GM12878 (cell line): ENCODE data around the gene DAGLA. TPM values are rescaled to one million over a fixed set of nuclear protein-coding genes. Genes with fewer than 3 reads are reported as not detected.

ENCODE experiments used
- ATAC-seq: fragments of 200-7000 bp; cut with Tn5 transposase; 3 replicates; pipeline ENCODE4 v1.9.1; 2020; ENCODE audit warnings: mild to moderate bottlenecking, moderate library complexity
- BruUV-seq: library from RNA; stranded (reverse); fragments of 400-500 nt; replicated peaks from 2 replicates; lab custom pipeline; 2021; lab: Mats Ljungman, UMichigan
- CTCF ChIA-PET: fragments of 300-600 bp; sonication (Branson Sonifier 250); formaldehyde crosslinking; extraction: SDS; loops from one replicate; lab custom pipeline; 2021; ENCODE audit warnings: inconsistent platforms; lab: Yijun Ruan, JAX
- POLR2A ChIA-PET: fragments of 350-600 bp; formaldehyde crosslinking; extraction: SDS; loops from one replicate; lab custom pipeline; 2021; ENCODE audit warnings: inconsistent platforms; lab: Charles Lee
- RAD21 ChIA-PET: fragments of 300-600 bp; sonication (Branson Sonifier 250); formaldehyde crosslinking; loops from one replicate; lab custom pipeline; 2023; ENCODE audit warnings: antibody characterized with exemption; ENCODE audit not compliant: unreplicated experiment; lab: Charles Lee
- SMC1A ChIA-PET: fragments of 300-600 bp; sonication (Branson Sonifier 250); formaldehyde crosslinking; loops from one replicate; lab custom pipeline; 2023; ENCODE audit not compliant: unreplicated experiment, uncharacterized antibody; lab: Charles Lee
- DNase-seq: peaks from one replicate; pipeline ENCODE4 v3.0.0-alpha.2; 2011; ENCODE audit warnings: low read depth, low spot score
- FAIRE-seq: peaks from 3 replicates; lab custom pipeline; 2011; peaks lifted over from hg19 to GRCh38; lab: Jason Lieb, UNC
- H2AFZ ChIP-seq: 2 replicates; pipeline ENCODE4 v1.6.0; 2011; ENCODE audit warnings: low read depth, low read length, control low read depth; ENCODE audit not compliant: control insufficient read depth
- H3K27ac ChIP-seq: 2 replicates; pipeline ENCODE4 v1.5.1; 2011; ENCODE audit warnings: control low read depth; ENCODE audit not compliant: control insufficient read depth, insufficient read depth
- H3K27me3 ChIP-seq, 2 experiments: replicated peaks in 1 of 2; 2 replicates each; pipeline versions ENCODE4 v1.6.0 to v1.6.1; 2011; ENCODE audit warnings: low read length in 1 of 2; ENCODE audit not compliant: control insufficient read depth in 2 of 2, insufficient read depth in 2 of 2
- H3K36me3 ChIP-seq, 2 experiments: 2 replicates each; pipeline ENCODE4 v1.5.1; 2011; ENCODE audit warnings: low read length in 1 of 2; ENCODE audit not compliant: control insufficient read depth in 2 of 2, insufficient read depth in 2 of 2
- H3K4me1 ChIP-seq: 2 replicates; pipeline ENCODE4 v1.6.1; 2011; ENCODE audit warnings: mild to moderate bottlenecking, low read length, moderate library complexity, mixed read lengths; ENCODE audit not compliant: control insufficient read depth, insufficient read depth
- H3K4me2 ChIP-seq: 2 replicates; pipeline ENCODE4 v1.6.0; 2011; ENCODE audit warnings: control low read depth; ENCODE audit not compliant: control insufficient read depth, insufficient read depth
- H3K4me3 ChIP-seq: fragments of 200-600 bp; sonication (generic); 2 replicates; pipeline ENCODE4 v1.5.1; 2016
- H3K79me2 ChIP-seq: 2 replicates; pipeline ENCODE4 v1.6.0; 2011; ENCODE audit warnings: low read length; ENCODE audit not compliant: control insufficient read depth, insufficient read depth
- H3K9ac ChIP-seq: 2 replicates; pipeline ENCODE4 v1.8.0; 2011; ENCODE audit warnings: low read length, control low read depth, mixed read lengths; ENCODE audit not compliant: control insufficient read depth, insufficient read depth
- H3K9me3 ChIP-seq: replicated peaks from 3 replicates; pipeline ENCODE4 v1.5.1; 2011; ENCODE audit warnings: mild to moderate bottlenecking, low read length; ENCODE audit not compliant: control insufficient read depth, insufficient read depth
- H4K20me1 ChIP-seq: 2 replicates; pipeline ENCODE4 v1.6.0; 2011; ENCODE audit not compliant: control insufficient read depth, insufficient read depth
- BACH1 ChIP-seq: fragments of 450-650 bp; IDR thresholded peaks from 2 replicates; pipeline ENCODE4 v1.6.1; 2017; ENCODE audit warnings: mild to moderate bottlenecking, borderline replicate concordance
- ELK1 ChIP-seq: IDR thresholded peaks from 2 replicates; pipeline ENCODE4 v1.6.1; 2012; ENCODE audit warnings: low read depth, low read length, improper control_type of control experiment
- HCFC1 ChIP-seq: fragments of 150-350 bp; IDR thresholded peaks from 2 replicates; pipeline ENCODE4 v1.6.1; 2014; ENCODE audit warnings: low read length
- HDAC6 ChIP-seq: fragments of 200-600 bp; sonication (generic); IDR thresholded peaks from one replicate; pipeline ENCODE4 v1.8.0; 2017; ENCODE audit warnings: antibody characterized with exemption; ENCODE audit not compliant: unreplicated experiment
- NR2F1 ChIP-seq: fragments of 450-650 bp; conservative IDR thresholded peaks from 2 replicates; pipeline ENCODE4 v1.6.1; 2017; ENCODE audit warnings: mild to moderate bottlenecking
- PAX5 ChIP-seq: IDR thresholded peaks from 2 replicates; pipeline ENCODE4 v1.6.1; 2011; ENCODE audit warnings: low read depth, low read length, borderline replicate concordance
- SUZ12 ChIP-seq: fragments of 200-600 bp; sonication (generic); IDR thresholded peaks from one replicate; pipeline ENCODE4 v1.6.1; 2018; ENCODE audit warnings: antibody characterized with exemption, mild to moderate bottlenecking; ENCODE audit not compliant: unreplicated experiment
- TBL1XR1 ChIP-seq: IDR thresholded peaks from 2 replicates; pipeline ENCODE4 v1.6.1; 2012; ENCODE audit warnings: low read depth, low read length, improper control_type of control experiment
- TCF3 ChIP-seq: IDR thresholded peaks from 2 replicates; pipeline ENCODE4 v1.6.1; 2012; ENCODE audit warnings: low read depth, mild to moderate bottlenecking, low read length, borderline replicate concordance; ENCODE audit not compliant: insufficient read depth
- ZBTB4 ChIP-seq: fragments of 450-650 bp; formaldehyde crosslinking; IDR thresholded peaks from 2 replicates; pipeline ENCODE4 v1.4.0; 2022; ENCODE audit warnings: mild to moderate bottlenecking, moderate library complexity
- WGBS: methylation state at CpG from one replicate; pipeline ENCODE4 v1.1.6; 2016; ENCODE audit warnings: low lambda C conversion rate; ENCODE audit not compliant: insufficient replicate concordance, insufficient coverage; ENCODE audit errors: missing lambda C conversion rate; 5-methylcytosine and 5-hydroxymethylcytosine counted together
- in situ Hi-C: fragments of 300-500 bp; cut with MboI; formaldehyde crosslinking; loops from 9 replicates; pipeline ENCODE4 v1.14.3; 2018; ENCODE audit warnings: mixed read lengths
- intact Hi-C: fragments of 100-400 bp; cut with micrococcal nuclease; formaldehyde crosslinking; loops from one replicate; pipeline ENCODE4 v1.14.2; 2022; ENCODE audit not compliant: unreplicated experiment
- polyA plus RNA-seq, 11 experiments: library from polyadenylated mRNA; depleted of rRNA in 4 of 11; unstranded in 6 of 11; stranded (reverse) in 5 of 11; fragments of >200 nt; fragmentation: Nextera tagmentation in 4 of 11; fragmentation: Illumina TruSeq in 1 of 11; extraction: Ambion mirVana in 4 of 11; extraction: Trizol in 1 of 11; gene quantifications; 1 replicate in 1 of 11; 2 replicates in 10 of 11; pipeline versions ENCODE4 v1.2.1 to v1.2.3, GENCODE V29; 2011 to 2016; ENCODE audit warnings: inconsistent platforms in 2 of 11, missing spikeins in 2 of 11, low read depth in 1 of 11
- total RNA-seq, 4 experiments: library from RNA; depleted of rRNA in 3 of 4; stranded (reverse); fragments of >200 nt in 3 of 4; fragmentation: Illumina TruSeq in 1 of 4; extraction: Trizol in 1 of 4; gene quantifications; 2 replicates each; pipeline versions ENCODE4 v1.2.1 to v1.2.3, GENCODE V29; 2013 to 2021
- TF ChIP-seq, protein P1 (sequence below): fragments of 450-650 bp; IDR thresholded peaks from 2 replicates; pipeline ENCODE4 v1.6.1; 2016; ENCODE audit warnings: mild to moderate bottlenecking

Gene DAGLA
- total and polyA plus RNA-seq, 10 of the 15 experiments (the other 5 are each of a cell fraction or from before 2014, with no cell fraction given), result 0.05 TPM; not detected in 9

- FAIRE-seq (no peak), ATAC-seq (no peak), DNase-seq (no peak)
- ChIA-PET SMC1A (no interaction called here), RAD21 (no interaction called here), POLR2A (no interaction called here), CTCF (interaction anchor here (1.2 kb wide), 1 partner anchor 71 kb away, joined by 3 read pairs; no protein-coding TSS in a partner anchor)
- intact Hi-C loops (no loop called here), in situ Hi-C loops (no loop called here)
- Histone ChIP-seq H3K9me3 (no peaks in the 10 kb centered on the region), H3K79me2 (no peaks in the 10 kb centered on the region), H3K4me2 (no peak overlapping the region), H3K27me3 (peaks cover 2% of the 10 kb centered on the region in 2 experiments; a peak in 2 of 4 replicates), H3K9ac (no peak overlapping the region), H2AFZ (no peak overlapping the region), H4K20me1 (no peaks in the 10 kb centered on the region), H3K4me3 (no peak overlapping the region), H3K4me1 (no peaks in the 10 kb centered on the region), H3K27ac (no peak overlapping the region), H3K36me3 (no peaks in the 10 kb centered on the region)
- 52% methylated on average over 7 of the region's 7 CpGs for WGBS
- no peak for TF ChIP-seq ZBTB4
- no peak for TF ChIP-seq TBL1XR1
- TF ChIP-seq PAX5, result no peak
- no peak for TF ChIP-seq HCFC1
- BruUV-seq, result no TSS peak
Measured at GRCh38 chr11:61709110-61709509, 28.9 kb downstream of the DAGLA start.

DNA sequence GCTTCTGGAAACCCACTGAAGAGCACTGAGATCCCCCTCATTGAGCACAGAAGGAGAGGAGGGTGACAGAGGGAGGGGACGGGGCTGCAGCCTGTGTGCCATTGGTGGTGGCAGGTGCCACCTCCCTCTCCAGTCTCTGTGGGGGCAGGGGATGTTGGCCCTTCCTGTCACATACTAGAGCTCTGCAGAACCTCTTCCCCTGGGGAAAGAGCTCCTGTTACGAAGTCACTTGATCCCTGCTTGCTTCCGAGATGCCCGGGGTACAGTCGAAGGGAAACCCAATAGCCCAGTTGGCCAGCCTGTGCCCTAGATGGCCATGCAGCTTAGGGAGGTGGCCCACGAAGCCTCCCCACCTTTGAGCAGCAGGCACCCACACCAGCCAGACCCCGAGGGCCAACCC is 29.4 kb downstream of the DAGLA start:
- CTCF ChIA-PET, result interaction anchor here (1.0 to 1.2 kb wide), 2 partner anchors 29 to 71 kb away, joined by 3 read pairs; partner anchors contain the start of gene DAGLA
- no peaks in the 10 kb centered on the region for H3K4me1 ChIP-seq
- no peaks in the 10 kb centered on the region for H3K9me3 ChIP-seq
- no peak overlapping the region for H3K4me3 ChIP-seq
- SMC1A ChIA-PET, result no interaction called here
- no peak overlapping the region for H2AFZ ChIP-seq
- DNase-seq (no peak), FAIRE-seq (no peak), ATAC-seq (no peak)
- H3K79me2 ChIP-seq, result no peaks in the 10 kb centered on the region
- H4K20me1 ChIP-seq, result no peaks in the 10 kb centered on the region
- H3K36me3 ChIP-seq, result no peaks in the 10 kb centered on the region
- RAD21 ChIA-PET, result no interaction called here
- H3K9ac ChIP-seq, result no peak overlapping the region
- H3K27me3 ChIP-seq, result peaks cover 2% of the 10 kb centered on the region in 2 experiments; a peak in 2 of 4 replicates
- intact Hi-C loops, result no loop called here
- H3K27ac ChIP-seq, result no peak overlapping the region
- BruUV-seq, result no TSS peak
- H3K4me2 ChIP-seq, result no peak overlapping the region
- in situ Hi-C loops, result no loop called here
- POLR2A ChIA-PET, result no interaction called here
- WGBS, result 12% methylated on average over 7 of the region's 7 CpGs
- TF ChIP-seq TCF3 (no peak), HCFC1 (no peak), SUZ12 (no peak), BACH1 (no peak), ELK1 (no peak), NR2F1 (no peak), HDAC6 (no peak)
- TF ChIP-seq, protein P1, sequence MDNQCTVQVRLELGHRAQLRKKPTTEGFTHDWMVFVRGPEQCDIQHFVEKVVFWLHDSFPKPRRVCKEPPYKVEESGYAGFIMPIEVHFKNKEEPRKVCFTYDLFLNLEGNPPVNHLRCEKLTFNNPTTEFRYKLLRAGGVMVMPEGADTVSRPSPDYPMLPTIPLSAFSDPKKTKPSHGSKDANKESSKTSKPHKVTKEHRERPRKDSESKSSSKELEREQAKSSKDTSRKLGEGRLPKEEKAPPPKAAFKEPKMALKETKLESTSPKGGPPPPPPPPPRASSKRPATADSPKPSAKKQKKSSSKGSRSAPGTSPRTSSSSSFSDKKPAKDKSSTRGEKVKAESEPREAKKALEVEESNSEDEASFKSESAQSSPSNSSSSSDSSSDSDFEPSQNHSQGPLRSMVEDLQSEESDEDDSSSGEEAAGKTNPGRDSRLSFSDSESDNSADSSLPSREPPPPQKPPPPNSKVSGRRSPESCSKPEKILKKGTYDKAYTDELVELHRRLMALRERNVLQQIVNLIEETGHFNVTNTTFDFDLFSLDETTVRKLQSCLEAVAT, result no peak
